HCT116 (cell line): ENCODE measurements around the gene P2RX3. TPM values are rescaled to one million over a fixed set of nuclear protein-coding genes. Genes with fewer than 3 reads are reported as not detected.

Source experiments
- ATAC-seq: fragments of 200-7000 bp; cut with Tn5 transposase; 2 replicates; pipeline ENCODE4 v1.9.1; 2020; ENCODE audit warnings: mild to moderate bottlenecking, moderate library complexity
- BruUV-seq: library from RNA; stranded (reverse); fragments of 400-500 nt; replicated peaks from 2 replicates; lab custom pipeline; 2021; lab: Mats Ljungman, UMichigan
- CTCF ChIA-PET: fragments of 300-600 bp; sonication (Branson Sonifier 250); formaldehyde crosslinking; loops from one replicate; lab custom pipeline; 2021; ENCODE audit warnings: antibody characterized with exemption; lab: Charles Lee
- POLR2A ChIA-PET: fragments of 300-600, 350-600 bp; sonication (Branson Sonifier 250); formaldehyde crosslinking; loops from one replicate; lab custom pipeline; 2021; ENCODE audit warnings: antibody characterized with exemption; lab: Charles Lee
- RAD21 ChIA-PET, 2 experiments: fragments of 300-600 bp; sonication (Branson Sonifier 250); formaldehyde crosslinking; loops; one replicate each; lab custom pipeline; 2023; ENCODE audit warnings: low total read pairs in 2 of 2; ENCODE audit not compliant: uncharacterized antibody in 2 of 2, unreplicated experiment in 2 of 2, low non-redundant PET in 1 of 2; lab: Charles Lee
- DNase-seq: peaks from one replicate; pipeline ENCODE4 v3.0.0-alpha.2; 2010; ENCODE audit warnings: low read depth, low spot score
- H2AFZ ChIP-seq: fragments of 200-600 bp; shearing (Covaris generic), sonication (generic); 2 replicates; pipeline ENCODE4 v1.6.1; 2017; ENCODE audit warnings: low read depth, mixed run types, mixed read lengths, antibody characterized with exemption, low read length; ENCODE audit not compliant: poor library complexity, severe bottlenecking
- H3K27ac ChIP-seq: 2 replicates; pipeline ENCODE4 v1.5.1; 2012; ENCODE audit warnings: low read depth, low read length
- H3K27me3 ChIP-seq: fragments of 200-600 bp; sonication (generic); 2 replicates; pipeline ENCODE4 v1.6.1; 2016; ENCODE audit warnings: mixed run types, low read length, mixed read lengths; ENCODE audit not compliant: insufficient read depth
- H3K36me3 ChIP-seq, 2 experiments: fragments of 200-500 bp in 1 of 2; fragments of 200-600 bp in 1 of 2; sonication (Bioruptor generic) in 1 of 2; sonication (generic) in 1 of 2; 2 replicates each; pipeline versions ENCODE4 v1.5.1 to v1.6.1; 2014 to 2016; ENCODE audit warnings: low read length in 2 of 2, inconsistent platforms in 1 of 2, mixed read lengths in 1 of 2, mixed run types in 1 of 2; ENCODE audit not compliant: insufficient read depth in 2 of 2, control insufficient read depth in 1 of 2
- H3K4me1 ChIP-seq, 2 experiments: fragments of 200-600 bp in 1 of 2; sonication (generic) in 1 of 2; 2 replicates each; pipeline versions ENCODE4 v1.5.1 to v1.6.1; 2012 to 2017; ENCODE audit warnings: low read length in 2 of 2, inconsistent platforms in 1 of 2, mild to moderate bottlenecking in 1 of 2, mixed read lengths in 1 of 2, mixed run types in 1 of 2, moderate library complexity in 1 of 2; ENCODE audit not compliant: insufficient read depth in 2 of 2, control insufficient read depth in 1 of 2
- H3K4me2 ChIP-seq: fragments of 200-600 bp; sonication (generic); 2 replicates; pipeline ENCODE4 v1.6.1; 2017; ENCODE audit warnings: mixed run types, low read length, mixed read lengths
- H3K4me3 ChIP-seq, 2 experiments: fragments of 200-600 bp in 1 of 2; sonication (generic) in 1 of 2; replicated peaks in 1 of 2; 2 replicates each; pipeline ENCODE4 v1.5.1; 2011 to 2016; ENCODE audit warnings: low read length in 2 of 2, control low read depth in 1 of 2, low read depth in 1 of 2, mild to moderate bottlenecking in 1 of 2, mixed read lengths in 1 of 2, mixed run types in 1 of 2
- H3K79me2 ChIP-seq: fragments of 200-600 bp; sonication (generic); 2 replicates; pipeline ENCODE4 v1.6.1; 2017; ENCODE audit warnings: mild to moderate bottlenecking, mixed run types, low read length, moderate library complexity, mixed read lengths; ENCODE audit not compliant: insufficient read depth
- H3K9ac ChIP-seq: fragments of 200-600 bp; sonication (generic); 2 replicates; pipeline ENCODE4 v1.6.1; 2016; ENCODE audit warnings: low read length, mixed read lengths
- H3K9me2 ChIP-seq: fragments of 200-600 bp; sonication (generic), shearing (Covaris generic); 2 replicates; pipeline ENCODE4 v1.6.1; 2017; ENCODE audit warnings: mixed run types, mild to moderate bottlenecking, moderate library complexity; ENCODE audit not compliant: insufficient read depth
- H3K9me3 ChIP-seq, 2 experiments: fragments of 200-500 bp in 1 of 2; fragments of 200-600 bp in 1 of 2; sonication (Bioruptor generic) in 1 of 2; sonication (generic) in 1 of 2; 2 replicates each; pipeline ENCODE4 v1.6.1; 2014 to 2017; ENCODE audit warnings: low read length in 2 of 2, mixed read lengths in 2 of 2, inconsistent platforms in 1 of 2, low read depth in 1 of 2, mild to moderate bottlenecking in 1 of 2, mixed run types in 1 of 2, moderate library complexity in 1 of 2; ENCODE audit not compliant: control insufficient read depth in 1 of 2, insufficient read depth in 1 of 2
- H4K20me1 ChIP-seq: fragments of 200-600 bp; sonication (generic), shearing (Covaris generic); 2 replicates; pipeline ENCODE4 v1.6.1; 2017; ENCODE audit warnings: mixed run types, mild to moderate bottlenecking, moderate library complexity; ENCODE audit not compliant: insufficient read depth
- CBX3 ChIP-seq: IDR thresholded peaks from 2 replicates; pipeline ENCODE4 v1.6.1; 2012; ENCODE audit warnings: low read depth
- CEBPB ChIP-seq: IDR thresholded peaks from 2 replicates; pipeline ENCODE4 v1.6.1; 2012; ENCODE audit warnings: low read depth
- ELF1 ChIP-seq: IDR thresholded peaks from 2 replicates; pipeline ENCODE4 v1.6.1; 2012; ENCODE audit warnings: low read depth, borderline replicate concordance
- EZH2phosphoT487 ChIP-seq: fragments of 200-600 bp; IDR thresholded peaks from 2 replicates; pipeline ENCODE4 v1.6.1; 2018; ENCODE audit warnings: antibody characterized with exemption, borderline replicate concordance
- FOSL1 ChIP-seq: IDR thresholded peaks from 2 replicates; pipeline ENCODE4 v1.6.1; 2012; ENCODE audit warnings: low read depth
- POLR2A ChIP-seq: IDR thresholded peaks from 2 replicates; pipeline ENCODE4 v1.7.0; 2011; ENCODE audit warnings: borderline replicate concordance; ENCODE audit not compliant: insufficient read depth, insufficient read length; ENCODE audit errors: extremely low read depth
- POLR2AphosphoS5 ChIP-seq: IDR thresholded peaks from 2 replicates; pipeline ENCODE4 v1.6.1; 2011; ENCODE audit warnings: mild to moderate bottlenecking, low read depth, low read length, moderate library complexity
- RAD21 ChIP-seq: IDR thresholded peaks from 2 replicates; pipeline ENCODE4 v1.6.1; 2012; ENCODE audit warnings: low read depth, mild to moderate bottlenecking
- SP1 ChIP-seq: IDR thresholded peaks from 2 replicates; pipeline ENCODE4 v1.6.1; 2012; ENCODE audit warnings: low read depth
- SRF ChIP-seq: IDR thresholded peaks from 2 replicates; pipeline ENCODE4 v1.6.1; 2012; ENCODE audit warnings: low read depth
- YY1 ChIP-seq: IDR thresholded peaks from 2 replicates; pipeline ENCODE4 v1.6.1; 2011; ENCODE audit warnings: low read length, low read depth, moderate library complexity, mild to moderate bottlenecking; ENCODE audit not compliant: insufficient replicate concordance; ENCODE audit errors: extremely low read depth
- ZFX ChIP-seq: fragments of 450-650 bp; IDR thresholded peaks from 2 replicates; pipeline ENCODE4 v1.6.1; 2017
- ZNF274 ChIP-seq: fragments of 200-500 bp; sonication (Bioruptor generic); IDR thresholded peaks from 2 replicates; pipeline ENCODE4 v1.6.1; 2014; ENCODE audit warnings: mild to moderate bottlenecking, low read depth, low read length, inconsistent platforms
- intact Hi-C: fragments of 100-400 bp; cut with micrococcal nuclease; formaldehyde crosslinking; loops from 2 replicates; pipeline ENCODE4 v1.10.0; 2022
- total RNA-seq: library from RNA; stranded (reverse); gene quantifications from one replicate; pipeline ENCODE4 v1.2.1, GENCODE V29; 2021; ENCODE audit not compliant: unreplicated experiment
- TF ChIP-seq, protein P1 (sequence below): IDR thresholded peaks from 2 replicates; pipeline ENCODE4 v1.6.1; 2012
- TF ChIP-seq, protein P2 (sequence below): IDR thresholded peaks from 2 replicates; pipeline ENCODE4 v1.6.1; 2011; ENCODE audit warnings: mild to moderate bottlenecking, low read length, moderate library complexity; ENCODE audit not compliant: insufficient replicate concordance; ENCODE audit errors: extremely low read depth

The P2RX3 gene
- total RNA-seq, 1 experiment from 2014 or later, result not detected

DNA sequence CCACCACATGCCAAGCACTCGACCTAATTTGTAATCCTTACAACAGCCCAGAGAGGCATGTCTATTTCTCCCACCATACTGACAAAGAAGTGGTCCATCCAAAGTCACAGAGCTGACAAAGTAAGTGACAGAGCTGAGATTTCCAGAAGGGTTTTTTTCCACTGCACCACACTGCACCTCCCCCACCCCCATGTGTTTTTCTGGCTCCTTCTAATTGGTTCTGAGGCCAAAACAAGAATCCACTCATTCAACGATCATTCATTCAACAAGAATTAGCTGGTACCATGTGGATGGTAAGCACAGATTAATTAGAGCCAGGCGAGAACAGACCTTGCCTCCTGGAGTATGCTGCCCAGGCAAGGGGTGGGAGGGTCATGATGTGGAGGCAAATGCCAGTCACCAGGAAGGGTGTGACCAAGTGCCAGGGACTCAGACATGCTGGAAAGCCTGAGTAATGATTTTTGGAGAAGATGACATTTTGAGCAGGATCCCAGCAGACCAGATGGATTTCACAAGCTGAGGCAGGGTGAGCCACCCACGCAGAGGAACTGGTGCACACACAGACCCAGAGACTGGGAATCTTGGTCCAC is 67.2 kb downstream of the P2RX3 start:
- TF ChIP-seq FOSL1, result no peak
- TF ChIP-seq RAD21, result no peak
- TF ChIP-seq CEBPB, result no peak
- TF ChIP-seq ELF1, result no peak
- no peak for TF ChIP-seq SRF
- TF ChIP-seq ZFX, result no peak
- no peaks in the 10 kb centered on the region for H3K9me3 ChIP-seq
- BruUV-seq, result no TSS peak
- H3K9me2 ChIP-seq, result no peaks in the 10 kb centered on the region
- DNase-seq (no peak), ATAC-seq (no peak)
- intact Hi-C loops, result no loop called here
- no peaks in the 10 kb centered on the region for H3K27me3 ChIP-seq
- no peak overlapping the region for H3K27ac ChIP-seq
- no peaks in the 10 kb centered on the region for H3K79me2 ChIP-seq
- H2AFZ ChIP-seq, result no peak overlapping the region
- H3K4me2 ChIP-seq, result no peak overlapping the region
- H3K36me3 ChIP-seq, result no peaks in the 10 kb centered on the region; a peak in 1 of 4 replicates
- no peak overlapping the region for H3K4me3 ChIP-seq
- H4K20me1 ChIP-seq, result no peaks in the 10 kb centered on the region
- H3K9ac ChIP-seq, result no peak overlapping the region
- POLR2A ChIA-PET, result no interaction called here
- CTCF ChIA-PET, result no interaction called here
- RAD21 ChIA-PET, result no interaction called here
- peaks cover 7 to 16% of the 10 kb centered on the region in 2 experiments for H3K4me1 ChIP-seq

DNA sequence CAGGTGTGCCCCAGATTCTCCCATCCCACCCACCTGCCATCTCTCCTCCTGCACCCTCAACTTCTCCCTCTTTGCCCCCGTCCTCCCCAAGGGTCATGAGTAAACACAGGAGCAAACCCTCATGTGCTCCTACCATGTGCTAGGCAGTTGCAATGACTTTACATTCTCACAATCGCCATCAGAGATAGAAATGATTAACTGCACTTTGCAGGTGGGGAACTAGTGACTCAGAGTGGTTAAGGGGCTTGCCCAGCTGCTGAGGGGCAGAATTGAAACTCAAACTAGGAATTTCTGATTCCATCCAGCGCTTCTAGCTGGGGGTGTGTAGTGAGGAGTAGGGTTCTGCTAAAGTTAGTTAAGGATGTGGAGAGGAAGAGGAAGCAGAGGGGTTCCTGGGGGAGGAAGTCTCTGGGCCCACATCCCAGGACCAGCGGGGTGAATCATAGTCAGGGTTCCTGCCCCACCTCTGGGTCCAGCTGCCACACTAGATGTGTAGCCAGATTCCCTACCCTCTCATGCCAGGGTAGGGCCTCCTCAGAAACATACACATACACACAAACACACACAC is 68.3 kb downstream of the P2RX3 start:
- ATAC-seq, result no peak
- Histone ChIP-seq H3K4me1 (peaks cover 7 to 15% of the 10 kb centered on the region in 2 experiments), H4K20me1 (no peaks in the 10 kb centered on the region)
- no peak for TF ChIP-seq RAD21
- no peak for TF ChIP-seq SRF
- TF ChIP-seq, protein P1, sequence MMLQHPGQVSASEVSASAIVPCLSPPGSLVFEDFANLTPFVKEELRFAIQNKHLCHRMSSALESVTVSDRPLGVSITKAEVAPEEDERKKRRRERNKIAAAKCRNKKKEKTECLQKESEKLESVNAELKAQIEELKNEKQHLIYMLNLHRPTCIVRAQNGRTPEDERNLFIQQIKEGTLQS, result no peak
- no peak for TF ChIP-seq POLR2A
- no peak for TF ChIP-seq ELF1
- TF ChIP-seq, protein P2, sequence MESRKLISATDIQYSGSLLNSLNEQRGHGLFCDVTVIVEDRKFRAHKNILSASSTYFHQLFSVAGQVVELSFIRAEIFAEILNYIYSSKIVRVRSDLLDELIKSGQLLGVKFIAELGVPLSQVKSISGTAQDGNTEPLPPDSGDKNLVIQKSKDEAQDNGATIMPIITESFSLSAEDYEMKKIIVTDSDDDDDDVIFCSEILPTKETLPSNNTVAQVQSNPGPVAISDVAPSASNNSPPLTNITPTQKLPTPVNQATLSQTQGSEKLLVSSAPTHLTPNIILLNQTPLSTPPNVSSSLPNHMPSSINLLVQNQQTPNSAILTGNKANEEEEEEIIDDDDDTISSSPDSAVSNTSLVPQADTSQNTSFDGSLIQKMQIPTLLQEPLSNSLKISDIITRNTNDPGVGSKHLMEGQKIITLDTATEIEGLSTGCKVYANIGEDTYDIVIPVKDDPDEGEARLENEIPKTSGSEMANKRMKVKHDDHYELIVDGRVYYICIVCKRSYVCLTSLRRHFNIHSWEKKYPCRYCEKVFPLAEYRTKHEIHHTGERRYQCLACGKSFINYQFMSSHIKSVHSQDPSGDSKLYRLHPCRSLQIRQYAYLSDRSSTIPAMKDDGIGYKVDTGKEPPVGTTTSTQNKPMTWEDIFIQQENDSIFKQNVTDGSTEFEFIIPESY, result no peak
- TF ChIP-seq EZH2phosphoT487, result no peak
- TF ChIP-seq SP1, result no peak
- no peak for TF ChIP-seq ZFX
- TF ChIP-seq FOSL1, result no peak
- TF ChIP-seq ZNF274, result no peak
- TF ChIP-seq POLR2AphosphoS5, result no peak
- no peak for TF ChIP-seq YY1
- no peak for TF ChIP-seq CBX3
- TF ChIP-seq, all 23 proteins: peak for 0
- Histone ChIP-seq H3K79me2 (no peaks in the 10 kb centered on the region), H3K9me3 (no peaks in the 10 kb centered on the region), H3K36me3 (no peaks in the 10 kb centered on the region; a peak in 1 of 4 replicates), H2AFZ (no peak overlapping the region), H3K9ac (no peak overlapping the region), H3K27ac (no peak overlapping the region), H3K27me3 (no peaks in the 10 kb centered on the region), H3K4me2 (no peak overlapping the region), H3K9me2 (no peaks in the 10 kb centered on the region), H3K4me3 (no peak overlapping the region)
- RAD21 ChIA-PET, result no interaction called here
- BruUV-seq, result no TSS peak
- intact Hi-C loops, result no loop called here
- POLR2A ChIA-PET, result no interaction called here
- CTCF ChIA-PET, result no interaction called here
- DNase-seq, result no peak
